ENCODE measurements around the gene IFT80.

DNA sequence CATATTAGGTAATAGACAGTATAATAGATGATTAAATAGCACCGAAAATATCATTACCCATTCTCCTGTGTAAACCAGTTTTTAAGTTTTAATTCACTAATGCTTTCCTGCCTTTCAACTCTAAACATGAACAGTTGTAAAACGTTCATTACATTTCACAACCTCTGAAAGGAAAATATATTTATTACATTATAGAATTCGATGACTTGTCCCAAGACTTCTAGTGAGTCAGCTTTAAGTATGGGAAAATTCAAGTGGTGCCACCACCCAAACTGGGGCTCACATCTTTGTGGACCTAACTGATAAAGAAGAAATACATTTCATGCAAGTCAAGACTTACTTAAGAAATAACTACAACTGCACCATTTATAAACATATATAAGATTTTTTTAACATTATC is 48.5 kb upstream of the IFT80 start:
- TF ChIP-seq, protein P1, sequence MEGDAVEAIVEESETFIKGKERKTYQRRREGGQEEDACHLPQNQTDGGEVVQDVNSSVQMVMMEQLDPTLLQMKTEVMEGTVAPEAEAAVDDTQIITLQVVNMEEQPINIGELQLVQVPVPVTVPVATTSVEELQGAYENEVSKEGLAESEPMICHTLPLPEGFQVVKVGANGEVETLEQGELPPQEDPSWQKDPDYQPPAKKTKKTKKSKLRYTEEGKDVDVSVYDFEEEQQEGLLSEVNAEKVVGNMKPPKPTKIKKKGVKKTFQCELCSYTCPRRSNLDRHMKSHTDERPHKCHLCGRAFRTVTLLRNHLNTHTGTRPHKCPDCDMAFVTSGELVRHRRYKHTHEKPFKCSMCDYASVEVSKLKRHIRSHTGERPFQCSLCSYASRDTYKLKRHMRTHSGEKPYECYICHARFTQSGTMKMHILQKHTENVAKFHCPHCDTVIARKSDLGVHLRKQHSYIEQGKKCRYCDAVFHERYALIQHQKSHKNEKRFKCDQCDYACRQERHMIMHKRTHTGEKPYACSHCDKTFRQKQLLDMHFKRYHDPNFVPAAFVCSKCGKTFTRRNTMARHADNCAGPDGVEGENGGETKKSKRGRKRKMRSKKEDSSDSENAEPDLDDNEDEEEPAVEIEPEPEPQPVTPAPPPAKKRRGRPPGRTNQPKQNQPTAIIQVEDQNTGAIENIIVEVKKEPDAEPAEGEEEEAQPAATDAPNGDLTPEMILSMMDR (conservative IDR thresholded peaks at IDR 0.05; ENCODE audit: low read depth, low read length) = no peak
- TF ChIP-seq EZH2 (IDR thresholded peaks at IDR 0.05; ENCODE audit: low read length, unreplicated experiment) = no peak
- TF ChIP-seq EZH2phosphoT487 (IDR thresholded peaks at IDR 0.05; ENCODE audit: borderline replicate concordance, low read length) = no peak

Measured in PC-3 (cell line).